ENCODE measurements around the gene TMEM270.
"Not testable (repeated sequence)": the region's sequence is repeated elsewhere in the genome, so short reads cannot be mapped to it uniquely, and the experiment has no call there.

TMEM270 gene, protein sequence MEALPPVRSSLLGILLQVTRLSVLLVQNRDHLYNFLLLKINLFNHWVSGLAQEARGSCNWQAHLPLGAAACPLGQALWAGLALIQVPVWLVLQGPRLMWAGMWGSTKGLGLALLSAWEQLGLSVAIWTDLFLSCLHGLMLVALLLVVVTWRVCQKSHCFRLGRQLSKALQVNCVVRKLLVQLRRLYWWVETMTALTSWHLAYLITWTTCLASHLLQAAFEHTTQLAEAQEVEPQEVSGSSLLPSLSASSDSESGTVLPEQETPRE

DNA sequence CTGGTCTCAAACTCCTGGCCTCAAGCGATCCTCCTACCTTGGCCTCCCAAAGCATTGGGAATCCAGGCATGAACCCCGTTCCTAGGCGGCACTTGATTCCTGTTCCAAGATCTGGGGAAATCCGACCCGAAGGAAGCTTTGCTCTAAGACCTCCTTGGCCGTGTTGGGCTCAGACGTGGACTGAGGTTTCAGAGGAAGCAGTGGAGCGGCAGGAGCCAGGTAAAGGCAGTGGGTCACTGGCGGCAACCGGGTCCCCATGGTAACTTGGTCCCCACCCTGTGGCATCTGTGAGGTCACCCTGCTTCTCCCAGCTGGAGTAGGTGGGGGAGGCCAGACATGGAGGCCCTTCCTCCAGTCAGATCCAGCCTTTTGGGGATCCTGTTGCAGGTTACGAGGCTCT lies at the start of gene TMEM270:
Gene TMEM270 (plus strand): TSS at position 301 of the 400 bp plus-strand sequence. CDS start 36 bp downstream, at position 337.
- Mint-ChIP-seq H3K27ac (no peak within 1 kb of the TSS), H3K27me3 (ENCODE audit: low read depth) (peaks cover 19% of the 10 kb centered on the region), H3K4me3 (no peak within 1 kb of the TSS), H3K9me3 (no peaks in the 10 kb centered on the region), H3K36me3 (ENCODE audit: low read depth) (no peaks in the 10 kb centered on the region), H3K4me1 (ENCODE audit: low read depth) (peaks cover under 1% of the 10 kb centered on the region)

- peaks cover 2% of the 10 kb centered on the region for H3K4me1 Mint-ChIP-seq (ENCODE audit: low read depth)
- H3K27me3 Mint-ChIP-seq (ENCODE audit: low read depth): peaks cover 4% of the 10 kb centered on the region
- no peaks in the 10 kb centered on the region for H3K36me3 Mint-ChIP-seq (ENCODE audit: low read depth)
- no peaks in the 10 kb centered on the region for H3K9me3 Mint-ChIP-seq
- no peak overlapping the region for H3K4me3 Mint-ChIP-seq
- H3K27ac Mint-ChIP-seq: no peak overlapping the region
These were observed 49.2 kb upstream of the TMEM270 start for GRCh38 chr7:73811760-73812168.

GRCh38 chr7:73812996-73813395 lies 48.0 kb upstream of the TMEM270 start:
- H3K9me3 Mint-ChIP-seq: no peaks in the 10 kb centered on the region
- no peaks in the 10 kb centered on the region for H3K36me3 Mint-ChIP-seq (ENCODE audit: low read depth)
- H3K27ac Mint-ChIP-seq: no peak overlapping the region
- H3K27me3 Mint-ChIP-seq (ENCODE audit: low read depth): peaks cover 4% of the 10 kb centered on the region
- H3K4me1 Mint-ChIP-seq (ENCODE audit: low read depth): peaks cover 2% of the 10 kb centered on the region
- H3K4me3 Mint-ChIP-seq: no peak overlapping the region

DNA sequence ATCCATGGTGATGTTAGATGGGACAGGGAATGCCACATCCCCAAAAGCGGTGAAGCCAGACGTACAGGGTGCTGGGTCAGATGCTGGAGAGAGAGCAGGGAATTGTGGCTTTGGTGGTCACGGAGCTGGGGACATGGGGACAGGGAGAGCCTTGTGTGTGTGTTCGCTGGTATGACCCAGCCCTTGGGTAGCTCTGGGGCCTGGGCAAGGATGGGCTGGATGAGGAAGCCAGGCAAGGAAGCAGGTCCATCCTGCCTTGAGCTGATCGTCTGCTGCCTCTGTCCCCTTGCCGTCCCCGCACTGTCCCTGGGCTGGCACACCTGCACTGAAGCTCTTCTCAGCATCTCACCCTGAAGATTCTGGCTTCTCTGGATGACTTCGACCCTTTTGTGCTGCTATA lies 45.5 kb upstream of the TMEM270 start:
- peaks cover 2% of the 10 kb centered on the region for H3K4me1 Mint-ChIP-seq (ENCODE audit: low read depth)
- H3K4me3 Mint-ChIP-seq: no peak overlapping the region
- peaks cover 4% of the 10 kb centered on the region for H3K27me3 Mint-ChIP-seq (ENCODE audit: low read depth)
- H3K27ac Mint-ChIP-seq: peak overlapping the region; percentile 34
- no peaks in the 10 kb centered on the region for H3K36me3 Mint-ChIP-seq (ENCODE audit: low read depth)
- H3K9me3 Mint-ChIP-seq: no peaks in the 10 kb centered on the region

DNA sequence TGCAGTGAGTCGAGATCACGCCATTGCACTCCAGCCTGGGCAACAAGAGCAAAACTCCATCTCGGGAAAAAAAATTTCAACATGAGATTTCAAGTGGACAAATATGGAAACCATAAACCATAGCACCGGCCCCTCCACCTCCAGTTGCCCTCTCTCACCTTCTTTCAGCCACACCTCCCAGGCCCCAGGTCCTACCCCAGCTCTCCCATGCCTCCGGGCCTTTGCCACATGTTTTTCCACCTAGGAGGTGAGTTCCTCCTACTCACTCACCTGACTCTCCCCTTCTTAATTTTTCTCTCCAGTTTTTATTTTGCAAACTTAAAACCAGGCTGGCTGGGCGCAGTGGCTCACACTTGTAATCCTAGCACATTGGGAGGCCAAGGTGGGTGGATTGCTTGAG lies 43.8 kb upstream of the TMEM270 start:
- H3K27ac Mint-ChIP-seq: no peak overlapping the region
- H3K4me1 Mint-ChIP-seq (ENCODE audit: low read depth): no peaks in the 10 kb centered on the region
- no peaks in the 10 kb centered on the region for H3K36me3 Mint-ChIP-seq (ENCODE audit: low read depth)
- H3K27me3 Mint-ChIP-seq (ENCODE audit: low read depth): peaks cover 4% of the 10 kb centered on the region
- H3K4me3 Mint-ChIP-seq: no peak overlapping the region
- no peaks in the 10 kb centered on the region for H3K9me3 Mint-ChIP-seq

DNA sequence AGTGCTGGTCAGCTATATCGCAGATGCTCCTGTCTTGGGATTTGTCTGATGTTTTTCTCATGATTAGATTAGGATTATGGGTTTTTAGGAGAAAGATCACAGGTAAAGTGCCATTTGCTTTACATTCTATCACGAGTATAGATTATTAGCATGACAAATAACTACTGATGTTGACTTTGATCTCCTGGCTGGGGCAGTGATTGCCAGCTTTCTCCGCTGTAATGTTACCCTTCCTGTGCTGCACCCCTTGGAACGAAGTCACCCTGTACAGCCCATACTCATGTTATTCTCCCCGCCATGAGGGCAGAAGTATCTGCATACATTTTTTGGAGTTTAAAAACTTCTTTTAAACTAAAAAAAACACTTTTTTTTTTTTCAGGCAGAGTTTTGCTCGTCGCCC lies 40.9 kb upstream of the TMEM270 start:
- Mint-ChIP-seq H3K36me3 (ENCODE audit: low read depth) (no peaks in the 10 kb centered on the region), H3K4me3 (no peak overlapping the region), H3K27me3 (ENCODE audit: low read depth) (no peaks in the 10 kb centered on the region), H3K4me1 (ENCODE audit: low read depth) (no peaks in the 10 kb centered on the region), H3K27ac (no peak overlapping the region), H3K9me3 (no peaks in the 10 kb centered on the region)

GRCh38 chr7:73821597-73822285 lies 39.2 kb upstream of the TMEM270 start:
- not testable (repeated sequence) for H3K4me1 Mint-ChIP-seq (ENCODE audit: low read depth); H3K4me3 Mint-ChIP-seq; H3K36me3 Mint-ChIP-seq (ENCODE audit: low read depth); H3K9me3 Mint-ChIP-seq; H3K27ac Mint-ChIP-seq; H3K27me3 Mint-ChIP-seq (ENCODE audit: low read depth)

DNA sequence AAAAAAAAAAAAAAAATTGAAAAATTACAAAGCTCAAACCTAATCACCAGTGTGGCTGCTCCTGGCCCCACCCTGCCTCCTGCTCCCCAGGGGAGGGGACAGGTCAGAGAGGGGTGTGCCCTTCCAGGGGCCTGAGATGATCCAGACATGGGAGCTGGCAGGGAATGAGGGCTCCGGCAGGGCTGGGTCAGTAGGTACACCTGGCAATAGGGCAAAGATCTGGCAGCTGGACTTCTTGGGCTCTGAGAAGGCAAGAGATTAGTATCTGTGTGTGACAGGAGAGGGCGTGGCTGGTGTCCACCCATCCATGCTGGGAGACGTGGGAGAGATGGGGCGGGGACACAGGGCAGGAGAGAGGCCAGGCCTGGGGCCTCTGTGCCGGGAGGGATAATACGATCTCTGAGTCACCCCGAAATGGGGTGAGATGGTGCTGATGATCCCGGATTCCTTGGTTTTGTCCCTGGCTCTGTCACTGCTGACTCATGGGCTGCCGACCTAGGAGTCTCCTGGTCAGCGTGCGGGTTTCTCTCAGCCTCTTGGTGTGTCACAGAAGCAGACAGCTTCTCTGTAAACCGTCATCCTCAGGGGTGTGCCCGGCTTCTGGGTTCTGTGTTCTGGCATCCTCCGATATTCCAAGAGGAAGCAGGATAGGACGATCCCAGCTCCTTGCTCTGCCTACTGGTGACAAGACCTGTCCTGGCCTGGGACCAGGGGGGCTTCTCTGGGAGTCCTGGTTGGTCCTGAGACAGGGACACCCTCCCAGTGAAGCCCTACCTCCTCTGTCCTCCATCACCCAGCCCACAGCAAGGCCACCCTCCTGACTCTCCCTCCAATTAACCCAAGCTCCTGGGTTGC lies 38.4 kb upstream of the TMEM270 start:
- H3K27ac Mint-ChIP-seq: no peak overlapping the region
- H3K27me3 Mint-ChIP-seq (ENCODE audit: low read depth): peaks cover 13% of the 10 kb centered on the region
- H3K36me3 Mint-ChIP-seq (ENCODE audit: low read depth): no peaks in the 10 kb centered on the region
- H3K4me1 Mint-ChIP-seq (ENCODE audit: low read depth): peaks cover 6% of the 10 kb centered on the region
- H3K9me3 Mint-ChIP-seq: no peaks in the 10 kb centered on the region
- H3K4me3 Mint-ChIP-seq: no peak overlapping the region

DNA sequence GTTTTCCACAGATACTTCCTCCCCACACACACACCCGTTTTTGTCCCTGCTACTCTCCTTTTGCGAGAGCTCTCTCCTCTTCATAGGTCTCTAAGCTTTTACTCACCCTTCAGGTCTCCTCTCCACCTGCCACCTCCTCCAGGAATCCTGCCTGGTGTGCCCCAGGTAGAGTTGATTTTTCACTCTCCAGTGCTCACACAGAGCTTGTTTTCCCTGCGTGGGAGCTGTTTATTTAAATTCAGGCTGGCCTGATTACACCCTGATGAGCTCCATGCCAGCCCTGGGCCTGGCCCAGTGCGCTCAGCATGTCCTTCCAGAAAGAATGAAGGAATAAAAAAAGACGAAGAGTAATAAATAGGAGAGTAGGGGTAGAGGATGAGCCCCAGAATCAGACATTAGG lies 37.7 kb upstream of the TMEM270 start:
- Mint-ChIP-seq H3K27ac (no peak overlapping the region), H3K4me1 (ENCODE audit: low read depth) (peaks cover 12% of the 10 kb centered on the region), H3K27me3 (ENCODE audit: low read depth) (peaks cover 14% of the 10 kb centered on the region), H3K36me3 (ENCODE audit: low read depth) (no peaks in the 10 kb centered on the region), H3K4me3 (no peak overlapping the region), H3K9me3 (no peaks in the 10 kb centered on the region)

DNA sequence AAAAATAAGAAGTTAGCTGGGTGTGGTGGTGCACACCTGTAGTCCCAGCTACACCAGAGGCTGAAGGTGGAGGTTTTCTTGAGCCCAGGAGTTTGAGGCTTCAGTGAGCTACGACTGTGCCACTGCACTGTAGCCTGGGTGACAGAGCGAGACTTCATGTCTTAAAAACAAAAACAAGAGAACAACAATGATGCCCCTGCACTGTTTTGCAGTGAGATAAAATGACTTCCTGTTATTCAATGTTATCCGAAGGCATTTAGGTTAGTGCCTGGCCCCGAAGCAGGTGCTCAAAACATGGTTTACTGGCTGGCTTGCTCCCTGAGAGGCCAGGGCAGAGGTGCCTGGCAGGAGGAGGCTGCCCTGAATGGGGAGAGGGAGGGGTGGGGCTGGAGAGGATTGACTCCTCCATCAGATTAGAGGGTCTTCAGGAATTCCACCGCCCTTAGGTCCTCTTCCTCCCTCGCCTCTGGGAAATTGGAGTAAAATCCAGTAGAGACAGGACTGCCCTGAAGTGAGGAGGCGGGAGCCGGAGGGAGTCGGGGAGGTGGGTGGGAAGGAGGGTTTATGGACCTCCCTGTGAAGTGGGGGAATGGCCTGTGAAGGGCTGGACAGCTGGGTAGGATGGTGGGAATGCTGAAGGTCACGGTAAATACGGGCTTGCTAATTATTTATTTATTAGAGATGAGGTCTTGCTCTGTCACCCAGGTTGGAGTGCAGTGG lies 36.9 kb upstream of the TMEM270 start:
- Mint-ChIP-seq H3K36me3 (ENCODE audit: low read depth) (no peaks in the 10 kb centered on the region), H3K4me3 (no peak overlapping the region), H3K27me3 (ENCODE audit: low read depth) (peaks cover 14% of the 10 kb centered on the region), H3K4me1 (ENCODE audit: low read depth) (peaks cover 13% of the 10 kb centered on the region), H3K27ac (no peak overlapping the region), H3K9me3 (no peaks in the 10 kb centered on the region)

- Mint-ChIP-seq H3K27me3 (ENCODE audit: low read depth) (peaks cover 14% of the 10 kb centered on the region), H3K36me3 (ENCODE audit: low read depth) (no peaks in the 10 kb centered on the region), H3K4me1 (ENCODE audit: low read depth) (peaks cover 13% of the 10 kb centered on the region), H3K27ac (no peak overlapping the region), H3K4me3 (no peak overlapping the region), H3K9me3 (no peaks in the 10 kb centered on the region)
These were observed 36.0 kb upstream of the TMEM270 start for GRCh38 chr7:73824986-73825385.

DNA sequence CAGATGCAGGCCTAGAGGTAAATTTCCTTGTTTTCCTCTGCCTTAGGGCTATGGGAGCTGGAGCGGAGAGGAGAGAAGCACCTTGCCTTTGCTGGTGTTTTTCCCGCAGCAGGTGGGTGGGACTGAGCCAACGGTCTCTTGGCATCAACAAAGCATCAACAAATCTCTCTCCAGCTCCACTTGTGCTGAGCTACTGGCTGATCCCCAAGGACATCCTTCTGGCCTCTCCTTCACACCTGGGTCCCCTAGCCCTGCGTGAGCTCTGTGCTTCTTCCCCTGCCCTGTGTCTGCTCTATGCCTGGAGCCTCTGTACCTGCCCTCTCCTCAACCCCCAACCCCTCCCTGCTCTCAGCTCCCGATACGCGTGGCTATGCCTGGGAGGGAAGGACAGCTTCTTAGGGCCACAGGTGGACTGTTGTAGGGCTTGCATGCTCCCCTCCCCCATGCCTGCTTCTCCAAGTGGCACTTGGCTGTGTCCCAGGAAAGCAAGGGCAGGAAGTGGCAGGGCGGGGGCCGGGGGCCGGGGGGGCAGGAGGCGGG lies 33.3 kb upstream of the TMEM270 start:
- Mint-ChIP-seq H3K4me1 (ENCODE audit: low read depth) (peaks cover 13% of the 10 kb centered on the region), H3K27me3 (ENCODE audit: low read depth) (peaks cover 14% of the 10 kb centered on the region), H3K36me3 (ENCODE audit: low read depth) (no peaks in the 10 kb centered on the region), H3K27ac (peak overlapping the region; percentile 2), H3K4me3 (no peak overlapping the region), H3K9me3 (no peaks in the 10 kb centered on the region)

- H3K27ac Mint-ChIP-seq: no peak overlapping the region
- H3K4me1 Mint-ChIP-seq (ENCODE audit: low read depth): peaks cover 13% of the 10 kb centered on the region
- no peaks in the 10 kb centered on the region for H3K36me3 Mint-ChIP-seq (ENCODE audit: low read depth)
- H3K9me3 Mint-ChIP-seq: no peaks in the 10 kb centered on the region
- H3K4me3 Mint-ChIP-seq: no peak overlapping the region
- peaks cover 14% of the 10 kb centered on the region for H3K27me3 Mint-ChIP-seq (ENCODE audit: low read depth)
These were observed 32.7 kb upstream of the TMEM270 start for GRCh38 chr7:73828107-73828803.

All from T-helper 1 cell treated with Interleukin-12 subunit alpha and Interleukin-12 subunit beta and Interleukin-4 antibody, amounts not matched to agents 30 μg/mL and 1 μg/mL, for 36 hours (primary cell).